ENCODE data around the gene CTCF. TPM values are rescaled to one million over a fixed set of nuclear protein-coding genes. Genes with fewer than 3 reads are reported as not detected.
A peak's percentile ranks its signal among the peaks of the same experiment; 100 is the strongest.

The CTCF gene
- total and polyA plus RNA-seq, 10 of the 15 experiments (the other 5 are each of a cell fraction or from before 2014, with no cell fraction given): 9.1 to 55.0 (median 41.8) TPM

GRCh38 chr16:67521095-67521804 lies 41.1 kb upstream of the CTCF start (continued):
- peak; percentile 59; the same call in 1 of the 2 replicates for TF ChIP-seq CREM (IDR thresholded peaks at IDR 0.05; ENCODE audit: low read depth)
- TF ChIP-seq E4F1 (IDR thresholded peaks at IDR 0.05; ENCODE audit: borderline replicate concordance, partially characterized antibody): no peak
- TF ChIP-seq BRCA1 (IDR thresholded peaks at IDR 0.05; ENCODE audit: low read depth, low read length): no peak
- TF ChIP-seq POLR2AphosphoS2 (IDR thresholded peaks at IDR 0.05; ENCODE audit: low read depth, low read length): no peak
- TF ChIP-seq SP1 (IDR thresholded peaks at IDR 0.05; ENCODE audit: low read depth, low read length): peak; percentile 74
- no peak for TF ChIP-seq KDM1A (IDR thresholded peaks at IDR 0.05; ENCODE audit: borderline replicate concordance)
- 0 out of 2 replicates have a peak, but pooled peaks have one; percentile 16 for TF ChIP-seq TCF12 (IDR thresholded peaks at IDR 0.05; ENCODE audit: low read depth, low read length)
- TF ChIP-seq CEBPZ (IDR thresholded peaks at IDR 0.05; ENCODE audit: low read depth, low read length): no peak
- peak; percentile 98 for TF ChIP-seq RELB (IDR thresholded peaks at IDR 0.05; ENCODE audit: low read depth)
- TF ChIP-seq RAD21 (IDR thresholded peaks at IDR 0.05; ENCODE audit: insufficient read depth, low read depth, low read length): peak; percentile 83
- peak; percentile 70; the same call in 1 of the 2 replicates for TF ChIP-seq MTA2 (IDR thresholded peaks at IDR 0.05; ENCODE audit: low read depth)
- TF ChIP-seq ZNF274 (IDR thresholded peaks at IDR 0.05; ENCODE audit: insufficient read depth, insufficient read length): no peak
- no peak for TF ChIP-seq TBL1XR1 (IDR thresholded peaks at IDR 0.05; ENCODE audit: low read depth, low read length)
- TF ChIP-seq SUZ12 (IDR thresholded peaks at IDR 0.05; ENCODE audit: unreplicated experiment): no peak
- peak; percentile 74; the same call in 1 of the 2 replicates for TF ChIP-seq NKRF (conservative IDR thresholded peaks at IDR 0.05)
- TF ChIP-seq, protein P1, sequence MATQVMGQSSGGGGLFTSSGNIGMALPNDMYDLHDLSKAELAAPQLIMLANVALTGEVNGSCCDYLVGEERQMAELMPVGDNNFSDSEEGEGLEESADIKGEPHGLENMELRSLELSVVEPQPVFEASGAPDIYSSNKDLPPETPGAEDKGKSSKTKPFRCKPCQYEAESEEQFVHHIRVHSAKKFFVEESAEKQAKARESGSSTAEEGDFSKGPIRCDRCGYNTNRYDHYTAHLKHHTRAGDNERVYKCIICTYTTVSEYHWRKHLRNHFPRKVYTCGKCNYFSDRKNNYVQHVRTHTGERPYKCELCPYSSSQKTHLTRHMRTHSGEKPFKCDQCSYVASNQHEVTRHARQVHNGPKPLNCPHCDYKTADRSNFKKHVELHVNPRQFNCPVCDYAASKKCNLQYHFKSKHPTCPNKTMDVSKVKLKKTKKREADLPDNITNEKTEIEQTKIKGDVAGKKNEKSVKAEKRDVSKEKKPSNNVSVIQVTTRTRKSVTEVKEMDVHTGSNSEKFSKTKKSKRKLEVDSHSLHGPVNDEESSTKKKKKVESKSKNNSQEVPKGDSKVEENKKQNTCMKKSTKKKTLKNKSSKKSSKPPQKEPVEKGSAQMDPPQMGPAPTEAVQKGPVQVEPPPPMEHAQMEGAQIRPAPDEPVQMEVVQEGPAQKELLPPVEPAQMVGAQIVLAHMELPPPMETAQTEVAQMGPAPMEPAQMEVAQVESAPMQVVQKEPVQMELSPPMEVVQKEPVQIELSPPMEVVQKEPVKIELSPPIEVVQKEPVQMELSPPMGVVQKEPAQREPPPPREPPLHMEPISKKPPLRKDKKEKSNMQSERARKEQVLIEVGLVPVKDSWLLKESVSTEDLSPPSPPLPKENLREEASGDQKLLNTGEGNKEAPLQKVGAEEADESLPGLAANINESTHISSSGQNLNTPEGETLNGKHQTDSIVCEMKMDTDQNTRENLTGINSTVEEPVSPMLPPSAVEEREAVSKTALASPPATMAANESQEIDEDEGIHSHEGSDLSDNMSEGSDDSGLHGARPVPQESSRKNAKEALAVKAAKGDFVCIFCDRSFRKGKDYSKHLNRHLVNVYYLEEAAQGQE (IDR thresholded peaks at IDR 0.05; ENCODE audit: low read depth, low read length): 0 out of 2 replicates have a peak, but pooled peaks have one; percentile 2
